Activated naive CD8-positive, alpha-beta T cell (primary cell): ENCODE data around the gene PYURF.
A peak's percentile ranks its signal among the peaks of the same experiment; 100 is the strongest.
"Not testable (repeated sequence)": the region's sequence is repeated elsewhere in the genome, so short reads cannot be mapped to it uniquely, and the experiment has no call there.

Experiments used
- H3K27ac Mint-ChIP-seq: one replicate; pipeline ENCODE4 v1.8.0; 2021; ENCODE audit warnings: mixed read lengths
- H3K27me3 Mint-ChIP-seq: one replicate; pipeline ENCODE4 v1.8.0; 2021; ENCODE audit warnings: mixed read lengths
- H3K36me3 Mint-ChIP-seq: one replicate; pipeline ENCODE4 v1.8.0; 2021; ENCODE audit warnings: mixed read lengths
- H3K4me1 Mint-ChIP-seq: one replicate; pipeline ENCODE4 v1.8.0; 2021; ENCODE audit warnings: low read depth, mixed read lengths
- H3K4me3 Mint-ChIP-seq: one replicate; pipeline ENCODE4 v1.8.0; 2021; ENCODE audit warnings: mild to moderate bottlenecking, mixed read lengths
- H3K9me3 Mint-ChIP-seq: one replicate; pipeline ENCODE4 v1.8.0; 2021; ENCODE audit warnings: low read depth, mixed read lengths

PYURF gene

GRCh38 chr4:88523325-88524129, at the start of gene PYURF:
PYURF (minus strand) TSS chr4:88523776; CDS start chr4:88523700, 76 bp downstream.
- H3K4me3 Mint-ChIP-seq = peak within 1 kb of the TSS; percentile 96
- peaks cover 36% of the 10 kb centered on the region for H3K4me1 Mint-ChIP-seq
- no peaks in the 10 kb centered on the region for H3K36me3 Mint-ChIP-seq
- H3K9me3 Mint-ChIP-seq = no peaks in the 10 kb centered on the region
- peak within 1 kb of the TSS; percentile 89 for H3K27ac Mint-ChIP-seq
- no peaks in the 10 kb centered on the region for H3K27me3 Mint-ChIP-seq

DNA sequence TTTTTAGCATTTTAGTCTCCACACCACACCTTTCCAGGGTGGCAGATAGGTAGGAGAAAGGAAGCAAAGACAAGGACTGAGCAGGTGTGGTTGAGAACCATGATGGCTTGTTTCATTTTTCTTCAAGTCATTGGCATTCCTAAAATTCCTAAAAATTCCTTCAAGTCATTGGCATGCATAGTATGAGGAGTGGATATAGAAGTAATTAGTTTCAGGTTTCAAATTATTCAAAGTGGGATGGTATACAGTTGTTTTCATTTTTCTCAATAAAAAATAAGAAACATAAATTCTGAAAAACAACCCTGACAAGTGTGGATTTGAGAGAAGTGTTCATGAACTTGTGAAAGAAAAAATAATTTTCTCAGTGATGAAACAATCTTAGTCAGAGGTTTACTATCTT, 46.4 kb upstream of the PYURF start:
- H3K27me3 Mint-ChIP-seq = peaks cover 6% of the 10 kb centered on the region
- peaks cover 4% of the 10 kb centered on the region for H3K9me3 Mint-ChIP-seq
- H3K4me1 Mint-ChIP-seq = no peaks in the 10 kb centered on the region
- no peak overlapping the region for H3K27ac Mint-ChIP-seq
- peaks cover 9% of the 10 kb centered on the region for H3K36me3 Mint-ChIP-seq
- no peak overlapping the region for H3K4me3 Mint-ChIP-seq

DNA sequence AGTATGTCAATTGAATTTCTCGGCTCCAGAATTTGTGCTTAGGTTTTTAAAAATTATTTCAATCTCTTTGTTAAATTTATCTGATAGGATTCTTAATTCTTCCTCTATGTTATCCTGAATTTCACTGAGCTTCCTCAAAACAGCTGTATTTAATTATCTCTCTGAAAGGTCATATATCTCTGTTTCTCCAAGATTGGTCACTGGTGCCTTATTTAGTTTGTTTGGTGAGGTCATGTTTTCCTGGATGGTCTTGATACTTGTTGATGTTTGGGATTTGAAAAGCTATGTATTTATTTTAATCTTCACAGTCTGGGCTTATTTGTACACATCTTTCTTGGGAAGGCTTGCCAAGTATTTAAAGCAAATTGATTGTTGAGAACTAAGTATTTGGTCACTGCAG, 44.0 kb upstream of the PYURF start:
- Mint-ChIP-seq H3K27ac (no peak overlapping the region), H3K27me3 (peaks cover 6% of the 10 kb centered on the region), H3K9me3 (peaks cover 4% of the 10 kb centered on the region), H3K4me1 (no peaks in the 10 kb centered on the region), H3K36me3 (peaks cover 9% of the 10 kb centered on the region), H3K4me3 (no peak overlapping the region)

DNA sequence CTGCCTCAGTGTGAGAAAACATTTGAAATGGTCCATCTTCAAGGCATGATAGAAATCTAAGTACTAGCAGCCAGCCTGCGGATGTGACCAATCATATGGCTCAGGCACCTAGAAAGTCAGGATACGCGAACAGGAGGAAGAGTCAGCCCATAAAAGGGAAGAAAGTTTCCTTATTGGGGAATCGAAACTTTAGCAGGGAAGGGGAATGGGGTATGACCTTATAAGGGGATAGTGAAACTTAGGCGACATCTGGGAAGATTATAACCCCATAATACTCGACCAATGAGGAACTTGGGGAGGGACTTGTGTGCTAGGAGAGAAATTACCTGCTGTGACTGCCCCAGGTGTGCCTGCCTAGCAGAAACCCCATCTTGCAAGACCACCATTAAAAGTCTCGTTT, 26.2 kb upstream of the PYURF start:
- Mint-ChIP-seq H3K27ac (no peak overlapping the region), H3K4me3 (no peak overlapping the region), H3K4me1 (no peaks in the 10 kb centered on the region), H3K36me3 (no peaks in the 10 kb centered on the region), H3K9me3 (no peaks in the 10 kb centered on the region), H3K27me3 (peaks cover 2% of the 10 kb centered on the region)

DNA sequence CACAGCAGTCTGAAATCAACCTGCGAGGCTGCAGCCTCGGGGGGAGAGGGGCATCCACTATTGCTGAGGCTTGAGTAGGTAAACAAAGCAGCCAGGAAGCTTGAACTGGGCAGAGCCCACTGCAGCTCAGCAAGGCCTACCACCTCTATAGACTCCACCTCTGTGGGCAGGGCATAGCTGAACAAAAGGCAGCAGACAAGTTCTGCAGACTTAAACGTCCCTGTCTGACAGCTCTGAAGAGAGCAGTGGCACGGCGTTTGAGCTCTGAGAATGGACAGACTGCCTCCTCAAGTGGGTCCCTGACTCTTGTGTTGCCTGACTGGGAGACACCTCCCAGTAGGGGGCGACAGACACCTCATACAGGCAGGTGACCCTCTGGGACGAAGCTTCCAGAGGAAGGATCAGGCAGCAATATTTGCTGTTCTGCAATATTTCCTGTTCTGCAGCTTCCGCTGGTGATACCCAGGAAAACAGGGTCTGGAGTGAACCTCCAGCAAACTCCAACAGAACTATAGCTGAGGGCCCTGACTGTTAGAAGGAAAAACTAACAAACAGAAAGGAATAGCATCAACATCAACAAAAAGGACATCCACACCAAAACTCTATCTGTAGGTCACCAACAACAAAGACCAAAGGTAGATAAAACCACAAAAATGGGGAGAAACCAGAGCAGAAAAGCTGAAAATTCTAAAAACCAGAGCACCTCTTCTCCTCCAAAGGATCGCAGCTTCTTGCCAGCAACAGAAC, 15.9 kb upstream of the PYURF start:
- not testable (repeated sequence) for H3K27ac Mint-ChIP-seq, H3K27me3 Mint-ChIP-seq, H3K4me1 Mint-ChIP-seq, H3K36me3 Mint-ChIP-seq, H3K9me3 Mint-ChIP-seq, H3K4me3 Mint-ChIP-seq

- no peaks in the 10 kb centered on the region for H3K9me3 Mint-ChIP-seq
- no peak overlapping the region for H3K4me3 Mint-ChIP-seq
- no peaks in the 10 kb centered on the region for H3K27me3 Mint-ChIP-seq
- H3K4me1 Mint-ChIP-seq = peaks cover 9% of the 10 kb centered on the region
- H3K27ac Mint-ChIP-seq = no peak overlapping the region
- no peaks in the 10 kb centered on the region for H3K36me3 Mint-ChIP-seq
Observed at GRCh38 chr4:88537709-88538108, 14.1 kb upstream of the PYURF start.

- Mint-ChIP-seq H3K36me3 (no peaks in the 10 kb centered on the region), H3K27me3 (no peaks in the 10 kb centered on the region), H3K4me1 (peaks cover 9% of the 10 kb centered on the region), H3K9me3 (no peaks in the 10 kb centered on the region), H3K4me3 (no peak overlapping the region), H3K27ac (no peak overlapping the region)
Observed at GRCh38 chr4:88535090-88535755, 11.6 kb upstream of the PYURF start.

DNA sequence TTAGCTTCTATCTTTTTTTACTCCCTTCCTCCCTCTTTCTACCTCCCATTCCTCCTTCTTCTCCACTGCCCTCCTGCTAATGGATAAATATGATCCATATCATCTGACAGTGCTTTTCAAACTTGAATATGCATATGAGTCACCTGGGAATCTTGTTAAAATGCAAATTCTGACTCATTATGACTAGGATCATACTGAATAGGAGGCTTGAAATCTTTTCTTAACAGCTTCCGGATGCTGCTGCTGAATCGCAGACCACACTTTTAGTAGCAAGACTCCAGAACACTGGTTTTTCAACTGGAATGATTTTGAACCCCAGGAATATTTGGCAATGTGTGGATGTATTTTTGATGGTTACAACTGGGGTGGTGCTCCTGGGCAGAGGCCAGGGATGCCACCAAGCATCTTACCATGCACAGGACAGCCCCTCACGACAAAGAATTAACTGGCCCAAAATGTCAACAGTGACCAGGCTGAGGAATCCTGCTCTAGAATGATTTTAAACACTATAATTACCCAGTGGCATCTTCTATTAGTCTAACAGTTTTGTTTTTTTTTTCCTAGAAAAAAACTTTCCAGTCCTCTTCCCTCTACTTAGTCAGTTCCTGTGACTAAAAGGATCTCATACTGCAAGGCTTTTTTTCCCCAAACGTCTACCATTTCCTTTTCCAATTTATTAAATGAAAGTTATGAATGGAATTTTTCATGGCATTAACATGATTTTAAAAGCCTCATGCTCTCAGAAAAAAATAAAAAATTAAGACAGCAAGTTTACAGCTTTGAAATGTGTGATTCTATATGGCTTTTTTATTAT, 10.6 kb upstream of the PYURF start:
- H3K27me3 Mint-ChIP-seq = no peaks in the 10 kb centered on the region
- H3K9me3 Mint-ChIP-seq = no peaks in the 10 kb centered on the region
- H3K4me1 Mint-ChIP-seq = peaks cover 4% of the 10 kb centered on the region
- H3K27ac Mint-ChIP-seq = no peak overlapping the region
- H3K4me3 Mint-ChIP-seq = no peak overlapping the region
- H3K36me3 Mint-ChIP-seq = no peaks in the 10 kb centered on the region

GRCh38 chr4:88533088-88533790, 9.7 kb upstream of the PYURF start:
- Mint-ChIP-seq H3K36me3 (no peaks in the 10 kb centered on the region), H3K27me3 (no peaks in the 10 kb centered on the region), H3K27ac (no peak overlapping the region), H3K4me1 (peaks cover 4% of the 10 kb centered on the region), H3K9me3 (no peaks in the 10 kb centered on the region), H3K4me3 (no peak overlapping the region)

DNA sequence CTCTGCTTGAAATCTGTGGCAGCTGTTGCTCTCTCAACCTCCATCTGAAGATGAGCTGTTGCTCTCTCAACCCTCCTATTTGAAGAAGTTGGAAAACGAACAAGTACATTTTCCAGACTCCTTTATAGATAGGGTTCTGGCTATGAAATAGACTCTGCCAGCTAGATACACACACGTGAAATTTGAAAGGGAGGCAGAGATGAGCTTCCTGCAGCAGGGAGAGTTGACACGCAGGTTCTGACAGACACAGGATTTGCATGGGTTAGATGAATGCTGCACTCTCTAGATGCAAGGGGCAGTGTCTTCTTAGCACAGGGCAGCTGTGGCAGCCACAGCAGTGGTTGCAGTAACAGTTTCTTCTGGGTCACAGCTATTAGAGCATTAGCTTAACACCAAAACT, 8.0 kb upstream of the PYURF start:
- Mint-ChIP-seq H3K9me3 (no peaks in the 10 kb centered on the region), H3K27me3 (no peaks in the 10 kb centered on the region), H3K36me3 (no peaks in the 10 kb centered on the region), H3K4me3 (no peak overlapping the region), H3K4me1 (peaks cover 4% of the 10 kb centered on the region), H3K27ac (no peak overlapping the region)

DNA sequence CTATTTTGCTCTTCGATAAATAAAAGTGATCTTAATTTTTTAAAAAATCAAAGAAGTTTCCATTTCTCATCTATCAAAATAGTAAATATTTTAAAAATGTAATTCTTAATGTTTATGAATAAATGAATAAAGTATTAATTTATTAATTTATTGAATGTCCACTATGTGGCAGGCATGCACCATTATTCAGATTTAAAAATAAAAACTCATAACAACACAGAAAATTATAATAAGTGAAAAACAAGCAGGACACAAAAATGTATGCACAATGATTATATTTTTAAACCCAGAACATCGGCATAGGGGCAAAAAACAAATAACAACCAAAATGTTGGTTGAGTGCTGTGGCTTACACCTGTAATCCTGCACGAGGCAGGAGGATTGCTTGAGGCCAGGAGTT, 5.3 kb upstream of the PYURF start:
- Mint-ChIP-seq H3K27ac (no peak overlapping the region), H3K4me1 (peaks cover 19% of the 10 kb centered on the region), H3K27me3 (no peaks in the 10 kb centered on the region), H3K9me3 (no peaks in the 10 kb centered on the region), H3K36me3 (no peaks in the 10 kb centered on the region), H3K4me3 (no peak overlapping the region)

GRCh38 chr4:88527787-88528186, 4.2 kb upstream of the PYURF start:
- H3K36me3 Mint-ChIP-seq = no peaks in the 10 kb centered on the region
- no peak overlapping the region for H3K27ac Mint-ChIP-seq
- no peak overlapping the region for H3K4me3 Mint-ChIP-seq
- H3K4me1 Mint-ChIP-seq = peaks cover 20% of the 10 kb centered on the region
- no peaks in the 10 kb centered on the region for H3K9me3 Mint-ChIP-seq
- no peaks in the 10 kb centered on the region for H3K27me3 Mint-ChIP-seq

DNA sequence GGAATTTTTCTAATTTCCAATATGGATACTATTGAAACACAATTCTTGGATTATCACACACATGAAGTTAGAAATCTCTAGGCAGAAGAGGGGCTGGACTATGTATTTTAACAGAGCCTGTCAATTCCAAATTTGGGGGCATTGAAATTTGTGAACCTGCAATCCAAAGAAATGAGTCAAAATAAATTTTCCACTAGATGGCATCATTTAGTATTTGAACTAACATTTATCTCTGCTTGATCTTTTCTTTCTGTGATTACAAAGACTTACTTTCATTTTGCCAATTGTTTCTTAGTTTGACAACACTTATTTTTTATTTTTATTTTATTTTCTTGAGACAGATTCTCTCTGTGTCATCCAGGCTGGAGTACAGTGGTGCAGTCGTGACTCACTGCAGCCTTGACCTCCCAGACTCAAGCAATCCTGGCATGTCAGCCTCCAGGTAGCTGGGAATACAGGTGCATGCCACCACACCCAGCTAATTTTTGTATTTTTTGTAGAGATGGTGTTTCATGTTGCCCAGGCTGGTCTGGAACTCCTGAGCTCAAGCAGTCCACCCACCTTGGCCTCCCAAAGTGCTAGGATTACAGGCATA, 2.7 kb upstream of the PYURF start:
- Mint-ChIP-seq H3K27ac (no peak overlapping the region), H3K27me3 (no peaks in the 10 kb centered on the region), H3K36me3 (no peaks in the 10 kb centered on the region), H3K4me1 (peaks cover 32% of the 10 kb centered on the region), H3K9me3 (no peaks in the 10 kb centered on the region), H3K4me3 (peak overlapping the region; percentile 57)

DNA sequence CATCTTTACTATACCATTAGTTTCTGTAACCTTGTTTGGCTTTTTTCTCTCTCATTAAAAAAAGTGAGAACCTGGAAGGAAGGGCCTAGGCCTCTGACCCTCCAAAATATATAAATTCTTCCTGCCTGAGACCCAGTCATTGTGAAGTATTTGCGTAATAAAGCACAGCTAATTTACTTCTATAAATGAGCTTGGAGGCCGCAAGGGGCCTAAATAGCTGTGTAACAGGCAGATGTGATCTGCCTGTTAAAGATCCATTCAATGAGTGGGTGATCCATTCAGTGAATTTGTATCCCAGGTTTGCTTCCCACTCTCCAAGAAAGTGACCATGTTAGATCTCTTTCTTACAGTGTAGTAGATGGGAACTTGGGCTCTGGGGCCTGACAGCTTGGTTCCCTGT, 595 bp upstream of the PYURF start:
- H3K27ac Mint-ChIP-seq = peak overlapping the region; percentile 83
- no peaks in the 10 kb centered on the region for H3K27me3 Mint-ChIP-seq
- no peaks in the 10 kb centered on the region for H3K36me3 Mint-ChIP-seq
- H3K4me1 Mint-ChIP-seq = peaks cover 36% of the 10 kb centered on the region
- H3K9me3 Mint-ChIP-seq = no peaks in the 10 kb centered on the region
- peak overlapping the region; percentile 96 for H3K4me3 Mint-ChIP-seq
